Activated CD4-positive, alpha-beta memory T cell treated with anti-CD3 and anti-CD28 coated beads for 36 hours (primary cell): ENCODE measurements around the gene HVCN1. TPM values are rescaled to one million over a fixed set of nuclear protein-coding genes. Genes with fewer than 3 reads are reported as not detected.
A peak's percentile ranks its signal among the peaks of the same experiment; 100 is the strongest.
"Not testable (repeated sequence)": the region's sequence is repeated elsewhere in the genome, so short reads cannot be mapped to it uniquely, and the experiment has no call there.

Experiments used
- CTCF ChIA-PET: fragments of 350-600 bp; sonication (Branson Sonifier 250); formaldehyde crosslinking; loops from one replicate; lab custom pipeline; 2021; ENCODE audit warnings: antibody characterized with exemption, inconsistent platforms; lab: Charles Lee
- POLR2A ChIA-PET: fragments of 350-600 bp; sonication (Branson Sonifier 250); formaldehyde crosslinking; loops from one replicate; lab custom pipeline; 2021; ENCODE audit warnings: antibody characterized with exemption; lab: Charles Lee
- DNase-seq: peaks from one replicate; pipeline ENCODE4 v3.0.0-alpha.2; 2020
- H3K27ac Mint-ChIP-seq: one replicate; pipeline ENCODE4 v1.8.0; 2021; ENCODE audit warnings: mixed read lengths
- H3K27me3 Mint-ChIP-seq: one replicate; pipeline ENCODE4 v1.8.0; 2021; ENCODE audit warnings: mixed read lengths
- H3K36me3 Mint-ChIP-seq: one replicate; pipeline ENCODE4 v1.8.0; 2021; ENCODE audit warnings: mixed read lengths
- H3K4me1 Mint-ChIP-seq: one replicate; pipeline ENCODE4 v1.8.0; 2021; ENCODE audit warnings: low read depth, mixed read lengths
- H3K4me3 Mint-ChIP-seq: one replicate; pipeline ENCODE4 v1.8.0; 2021; ENCODE audit warnings: mild to moderate bottlenecking, mixed read lengths
- H3K9me3 Mint-ChIP-seq: one replicate; pipeline ENCODE4 v1.8.0; 2021; ENCODE audit warnings: mixed read lengths
- intact Hi-C: fragments of 100-400 bp; cut with micrococcal nuclease; formaldehyde crosslinking; loops from one replicate; pipeline ENCODE4 v1.15.1; 2023
- total RNA-seq, 2 experiments: library from RNA; stranded (reverse); gene quantifications; one replicate each; pipeline ENCODE4 v1.2.3, GENCODE V29; 2021

Gene HVCN1
- total RNA-seq, 2 experiments from 2014 or later = 4.0 to 4.1 TPM

DNA sequence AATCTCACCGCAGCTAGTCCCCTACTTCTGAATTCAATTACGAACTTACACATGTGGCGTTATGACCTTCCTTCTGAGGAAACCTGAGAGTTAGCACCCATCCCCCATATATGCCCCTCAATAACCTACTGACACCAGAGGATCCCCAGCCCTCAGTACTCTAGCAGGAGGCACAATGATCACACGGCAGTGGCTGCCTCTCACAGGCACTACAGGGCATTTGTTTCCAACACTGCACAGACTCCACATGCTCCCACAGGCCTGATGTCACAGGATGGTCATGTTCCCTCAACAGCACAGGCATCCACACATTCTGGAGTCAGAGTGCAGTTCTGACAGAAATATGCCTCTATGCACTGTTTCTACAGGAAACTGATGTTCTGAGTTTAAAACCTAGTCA, 36.4 kb upstream of the HVCN1 start:
- Mint-ChIP-seq H3K9me3 (no peaks in the 10 kb centered on the region), H3K27ac (peak overlapping the region; percentile 57), H3K27me3 (no peaks in the 10 kb centered on the region), H3K4me3 (no peak overlapping the region), H3K36me3 (peaks cover 75% of the 10 kb centered on the region), H3K4me1 (peaks cover 44% of the 10 kb centered on the region)
- CTCF ChIA-PET = no interaction called here
- DNase-seq = no peak
- POLR2A ChIA-PET = no interaction called here
- intact Hi-C loops = no loop called here

GRCh38 chr12:110722892-110723291, 34.0 kb upstream of the HVCN1 start:
- intact Hi-C loops, H3K4me3 Mint-ChIP-seq, H3K27ac Mint-ChIP-seq, CTCF ChIA-PET, H3K27me3 Mint-ChIP-seq, DNase-seq, H3K9me3 Mint-ChIP-seq: not testable (repeated sequence)
- H3K4me1 Mint-ChIP-seq = peaks cover 34% of the 10 kb centered on the region
- peaks cover 82% of the 10 kb centered on the region for H3K36me3 Mint-ChIP-seq
- POLR2A ChIA-PET = interaction anchor here (1.2 kb wide), 1 partner anchor 11 kb away, joined by 4 read pairs; no protein-coding TSS in a partner anchor

DNA sequence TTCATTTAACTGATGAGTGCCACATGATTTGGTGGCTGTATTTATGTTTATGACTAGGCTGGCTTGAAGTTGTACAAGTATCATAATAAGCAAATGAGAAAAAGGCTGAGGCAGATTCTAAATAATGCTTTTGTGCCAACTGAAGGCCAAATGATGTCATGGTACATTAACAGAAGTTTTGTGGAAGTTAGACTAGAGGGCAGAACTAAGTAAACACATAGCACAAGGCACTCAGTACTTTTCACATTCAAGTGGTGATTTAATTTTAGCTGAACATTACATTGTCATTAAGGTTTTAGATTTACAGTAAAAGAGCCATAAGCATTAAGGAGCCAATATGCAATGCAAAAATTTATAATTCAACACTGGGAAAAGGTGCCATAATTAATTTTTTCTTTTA, 32.7 kb upstream of the HVCN1 start:
- CTCF ChIA-PET = interaction anchor here (1.4 kb wide), 1 partner anchor 106 kb away, joined by 5 read pairs; no protein-coding TSS in a partner anchor
- no peak for DNase-seq
- Mint-ChIP-seq H3K27ac (peak overlapping the region; percentile 6), H3K4me3 (no peak overlapping the region), H3K4me1 (peaks cover 36% of the 10 kb centered on the region), H3K36me3 (peaks cover 84% of the 10 kb centered on the region), H3K27me3 (no peaks in the 10 kb centered on the region), H3K9me3 (no peaks in the 10 kb centered on the region)
- POLR2A ChIA-PET = no interaction called here
- intact Hi-C loops = no loop called here

- Mint-ChIP-seq H3K27ac (no peak overlapping the region), H3K4me3 (no peak overlapping the region)
- CTCF ChIA-PET = interaction anchor here (1.1 kb wide), 1 partner anchor 104 kb away, joined by 3 read pairs; no protein-coding TSS in a partner anchor
These were observed 31.6 kb upstream of the HVCN1 start for GRCh38 chr12:110720516-110720915.

DNA sequence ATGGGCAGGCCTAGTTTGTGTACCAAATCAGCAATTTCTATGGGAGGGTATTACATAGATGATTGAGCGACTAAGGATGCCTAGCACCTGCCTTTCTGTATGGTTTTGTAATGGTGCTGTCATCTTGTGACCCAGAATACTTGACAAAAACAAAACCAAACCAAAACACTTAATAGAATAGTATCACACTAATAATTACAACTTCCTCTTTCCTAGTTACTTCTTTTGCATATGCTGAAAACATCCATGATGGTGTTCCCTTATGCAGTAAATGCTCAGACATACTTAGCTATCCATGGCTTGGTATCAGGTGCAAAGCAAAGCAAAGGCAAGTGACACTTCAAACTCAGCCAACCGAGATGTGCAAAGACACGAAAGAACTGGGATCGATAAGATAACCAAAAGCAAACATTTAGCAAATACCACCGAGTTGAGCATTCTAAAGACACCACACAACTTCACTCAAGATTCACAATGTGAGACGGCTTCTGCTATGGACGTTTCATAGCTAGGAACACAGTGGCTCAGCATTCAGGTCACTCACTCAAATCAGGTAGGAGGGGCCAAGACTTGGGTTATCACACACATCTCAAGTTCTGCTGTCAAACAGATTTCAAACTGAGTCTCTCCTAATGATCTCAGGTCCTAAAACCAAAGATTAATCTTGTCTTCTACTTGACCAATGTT, 29.4 kb upstream of the HVCN1 start:
- Mint-ChIP-seq H3K4me3 (no peak overlapping the region), H3K27me3 (no peaks in the 10 kb centered on the region), H3K4me1 (peaks cover 23% of the 10 kb centered on the region), H3K27ac (peak overlapping the region; percentile 52), H3K9me3 (no peaks in the 10 kb centered on the region), H3K36me3 (peaks cover 62% of the 10 kb centered on the region)
- ChIA-PET CTCF (no interaction called here), POLR2A (no interaction called here)
- intact Hi-C loops = no loop called here
- DNase-seq = no peak

More at GRCh38 chr12:110720516-110720915, 31.6 kb upstream of the HVCN1 start:
- Mint-ChIP-seq H3K9me3 (no peaks in the 10 kb centered on the region), H3K27me3 (no peaks in the 10 kb centered on the region), H3K4me1 (peaks cover 31% of the 10 kb centered on the region), H3K36me3 (peaks cover 78% of the 10 kb centered on the region)
- POLR2A ChIA-PET = no interaction called here
- no peak for DNase-seq
- intact Hi-C loops = no loop called here

DNA sequence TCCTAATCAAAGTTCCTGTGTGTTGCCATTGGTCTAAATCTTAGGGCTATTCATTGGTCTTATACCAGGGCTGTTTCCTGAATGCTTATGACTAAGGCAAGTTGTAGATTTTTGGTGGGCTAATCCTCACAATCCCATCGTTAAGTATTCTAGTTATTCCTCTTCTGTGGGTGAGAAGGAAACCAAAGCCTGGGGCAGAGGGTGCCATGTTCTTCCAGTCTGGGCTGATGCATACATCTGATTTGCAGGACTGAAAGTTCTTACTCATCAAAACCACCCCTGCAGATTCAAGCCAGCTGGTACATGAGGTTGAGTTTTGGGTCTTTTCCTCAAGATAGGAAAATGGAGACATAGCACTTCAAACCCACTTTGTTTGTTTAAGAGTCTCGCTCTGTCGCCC, 28.1 kb upstream of the HVCN1 start:
- Mint-ChIP-seq H3K27me3 (no peaks in the 10 kb centered on the region), H3K4me1 (peaks cover 21% of the 10 kb centered on the region), H3K4me3 (no peak overlapping the region), H3K27ac (peak overlapping the region; percentile 39), H3K36me3 (peaks cover 56% of the 10 kb centered on the region), H3K9me3 (no peaks in the 10 kb centered on the region)
- peak; percentile 45 for DNase-seq
- ChIA-PET POLR2A (interaction anchor here (1.1 kb wide), 1 partner anchor 9 kb away, joined by 3 read pairs; no protein-coding TSS in a partner anchor), CTCF (interaction anchor here (0.8 kb wide), 1 partner anchor 110 kb away, joined by 6 read pairs; no protein-coding TSS in a partner anchor)
- intact Hi-C loops = loop anchor here (1.0 kb wide), 1 partner anchor 10 kb away; no protein-coding TSS in a partner anchor

DNA sequence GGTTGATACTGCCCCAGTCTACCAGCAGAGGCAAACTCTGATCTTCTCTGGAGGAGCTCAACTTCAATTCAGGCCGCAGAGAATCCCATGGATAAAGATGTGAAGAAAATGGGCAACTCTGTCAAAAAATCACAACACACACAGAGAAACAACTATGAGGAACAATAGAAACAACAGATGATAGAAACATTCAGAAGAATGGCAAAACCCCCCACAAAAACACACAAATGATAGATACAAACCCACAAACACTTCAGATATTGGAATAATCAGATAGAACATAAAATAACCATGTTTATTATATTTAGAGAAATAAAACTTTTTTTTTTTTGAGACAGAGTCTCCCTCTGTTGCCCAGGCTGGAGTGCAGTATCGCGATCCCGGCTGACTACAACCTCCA, 20.0 kb upstream of the HVCN1 start:
- Mint-ChIP-seq H3K27me3 (no peaks in the 10 kb centered on the region), H3K27ac (no peak overlapping the region), H3K4me3 (no peak overlapping the region), H3K9me3 (no peaks in the 10 kb centered on the region), H3K36me3 (peaks cover 4% of the 10 kb centered on the region), H3K4me1 (peaks cover 3% of the 10 kb centered on the region)
- DNase-seq = no peak
- intact Hi-C loops = no loop called here
- ChIA-PET POLR2A (interaction anchor here (0.5 to 0.6 kb wide), 2 partner anchors 92 to 855 kb away, joined by 4 to 5 read pairs; no protein-coding TSS in a partner anchor), CTCF (interaction anchor here (0.6 to 1.3 kb wide), 2 partner anchors 113 to 179 kb away, joined by 3 to 5 read pairs; no protein-coding TSS in a partner anchor)

- Mint-ChIP-seq H3K9me3 (no peaks in the 10 kb centered on the region), H3K27ac (no peak overlapping the region), H3K4me1 (peaks cover 3% of the 10 kb centered on the region), H3K4me3 (no peak overlapping the region), H3K36me3 (peaks cover 3% of the 10 kb centered on the region), H3K27me3 (no peaks in the 10 kb centered on the region)
- ChIA-PET POLR2A (interaction anchor here (0.5 kb wide), 1 partner anchor 10 kb away, joined by 4 read pairs; no protein-coding TSS in a partner anchor), CTCF (interaction anchor here (0.6 to 1.6 kb wide), 12 partner anchors 9 to 255 kb away, joined by 3 to 21 read pairs (median 4); partner anchors contain the start of gene ARPC3)
- intact Hi-C loops = no loop called here
- no peak for DNase-seq
These were observed 16.4 kb upstream of the HVCN1 start for GRCh38 chr12:110705309-110705708.

DNA sequence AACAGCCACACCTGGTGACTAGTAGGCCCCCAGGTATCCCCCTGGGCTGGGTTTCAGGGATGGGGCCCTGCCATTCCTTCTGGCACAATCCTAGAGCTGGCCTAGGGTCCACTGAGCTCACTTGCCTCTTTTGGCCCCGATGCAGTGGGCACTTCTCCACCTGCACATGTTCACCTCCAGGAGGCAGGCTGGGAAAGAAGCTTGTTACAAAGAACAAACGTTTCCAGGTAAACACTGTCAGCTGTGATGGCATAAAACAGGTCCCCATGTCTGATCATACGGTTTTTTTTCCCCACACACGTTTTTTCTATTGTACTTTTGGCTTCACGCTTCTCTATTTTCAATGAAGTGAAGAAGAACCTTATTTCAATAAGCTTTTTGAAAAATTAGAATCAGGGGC, 15.8 kb upstream of the HVCN1 start:
- intact Hi-C loops = loop anchor here (1.0 kb wide), 1 partner anchor 122 kb away; no protein-coding TSS in a partner anchor
- POLR2A ChIA-PET = interaction anchor here (0.5 kb wide), 1 partner anchor 10 kb away, joined by 4 read pairs; no protein-coding TSS in a partner anchor
- no peaks in the 10 kb centered on the region for H3K27me3 Mint-ChIP-seq

GRCh38 chr12:110704231-110704630, 15.3 kb upstream of the HVCN1 start:
- DNase-seq = no peak
- CTCF ChIA-PET = interaction anchor here (0.7 to 1.6 kb wide), 9 partner anchors 12 to 256 kb away, joined by 3 to 21 read pairs (median 4); partner anchors contain the start of gene ARPC3
- Mint-ChIP-seq H3K9me3 (no peaks in the 10 kb centered on the region), H3K27ac (no peak overlapping the region), H3K36me3 (peaks cover 3% of the 10 kb centered on the region), H3K4me3 (no peak overlapping the region), H3K4me1 (peaks cover 3% of the 10 kb centered on the region), H3K27me3 (no peaks in the 10 kb centered on the region)
- intact Hi-C loops = loop anchor here (1.0 kb wide), 1 partner anchor 122 kb away; no protein-coding TSS in a partner anchor
- POLR2A ChIA-PET = no interaction called here

More for the DNA sequence above, 15.8 kb upstream of the HVCN1 start:
- peaks cover 3% of the 10 kb centered on the region for H3K4me1 Mint-ChIP-seq
- H3K36me3 Mint-ChIP-seq = peaks cover 3% of the 10 kb centered on the region
- H3K4me3 Mint-ChIP-seq = no peak overlapping the region
- peak; percentile 33 for DNase-seq
- CTCF ChIA-PET = interaction anchor here (0.6 to 1.6 kb wide), 13 partner anchors 10 to 256 kb away, joined by 3 to 21 read pairs (median 4); partner anchors contain the start of gene ARPC3
- H3K9me3 Mint-ChIP-seq = no peaks in the 10 kb centered on the region
- no peak overlapping the region for H3K27ac Mint-ChIP-seq

DNA sequence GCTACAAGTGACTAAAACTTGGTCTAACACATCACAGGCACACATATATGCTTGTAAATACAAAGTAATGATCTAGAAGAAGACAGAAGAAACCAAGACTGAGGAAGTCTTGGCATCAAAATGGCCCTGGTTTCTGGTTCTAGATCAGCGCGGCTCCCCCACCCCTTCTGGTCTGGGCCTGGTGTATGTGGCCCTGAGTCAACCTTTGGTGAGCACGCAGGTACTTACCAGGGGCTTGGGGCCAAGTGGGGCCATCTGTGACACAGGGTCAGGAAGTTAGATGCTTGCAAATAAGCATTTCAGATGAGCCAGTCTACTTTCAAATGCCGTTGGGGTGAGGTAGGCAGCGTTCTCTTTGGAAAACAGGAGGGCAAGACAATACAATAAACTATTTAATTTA, 13.2 kb upstream of the HVCN1 start:
- ChIA-PET CTCF (no interaction called here), POLR2A (no interaction called here)
- Mint-ChIP-seq H3K4me1 (peaks cover 5% of the 10 kb centered on the region), H3K4me3 (no peak overlapping the region), H3K27me3 (no peaks in the 10 kb centered on the region), H3K27ac (no peak overlapping the region), H3K9me3 (no peaks in the 10 kb centered on the region), H3K36me3 (no peaks in the 10 kb centered on the region)
- intact Hi-C loops = no loop called here
- DNase-seq = no peak
